Measurements from ENCODE around the gene OR1I1. TPM values are rescaled to one million over a fixed set of nuclear protein-coding genes. Genes with fewer than 3 reads are reported as not detected.
A peak's percentile ranks its signal among the peaks of the same experiment; 100 is the strongest.

Gene OR1I1
- total and polyA plus RNA-seq, 2 donors from 2014 or later: not detected

GRCh38 chr19:15104411-15104810, 22.4 kb downstream of the OR1I1 start:
- H3K36me3 ChIP-seq (ENCODE audit: control insufficient read depth in 2 of 3, insufficient read depth in 3 of 3, low read length in 3 of 3): no peaks in the 10 kb centered on the region
- DNase-seq: no peak
- no peak overlapping the region for H3K9ac ChIP-seq (ENCODE audit: low read length in 3 of 3)
- no peak overlapping the region for H3K4me3 ChIP-seq (ENCODE audit: low read length in 3 of 3)
- peaks cover 0 to 9% (median 0%) of the 10 kb centered on the region in 3 donors for H3K4me1 ChIP-seq (ENCODE audit: control insufficient read depth in 2 of 3, insufficient read depth in 2 of 3, low read depth in 1 of 3, low read length in 3 of 3)
- intact Hi-C loops (cut with DNase I): no loop called here
- TF ChIP-seq, protein P1, sequence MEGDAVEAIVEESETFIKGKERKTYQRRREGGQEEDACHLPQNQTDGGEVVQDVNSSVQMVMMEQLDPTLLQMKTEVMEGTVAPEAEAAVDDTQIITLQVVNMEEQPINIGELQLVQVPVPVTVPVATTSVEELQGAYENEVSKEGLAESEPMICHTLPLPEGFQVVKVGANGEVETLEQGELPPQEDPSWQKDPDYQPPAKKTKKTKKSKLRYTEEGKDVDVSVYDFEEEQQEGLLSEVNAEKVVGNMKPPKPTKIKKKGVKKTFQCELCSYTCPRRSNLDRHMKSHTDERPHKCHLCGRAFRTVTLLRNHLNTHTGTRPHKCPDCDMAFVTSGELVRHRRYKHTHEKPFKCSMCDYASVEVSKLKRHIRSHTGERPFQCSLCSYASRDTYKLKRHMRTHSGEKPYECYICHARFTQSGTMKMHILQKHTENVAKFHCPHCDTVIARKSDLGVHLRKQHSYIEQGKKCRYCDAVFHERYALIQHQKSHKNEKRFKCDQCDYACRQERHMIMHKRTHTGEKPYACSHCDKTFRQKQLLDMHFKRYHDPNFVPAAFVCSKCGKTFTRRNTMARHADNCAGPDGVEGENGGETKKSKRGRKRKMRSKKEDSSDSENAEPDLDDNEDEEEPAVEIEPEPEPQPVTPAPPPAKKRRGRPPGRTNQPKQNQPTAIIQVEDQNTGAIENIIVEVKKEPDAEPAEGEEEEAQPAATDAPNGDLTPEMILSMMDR (IDR thresholded peaks at IDR 0.05; ENCODE audit: borderline replicate concordance, extremely low read depth, insufficient read depth): no peak
- peaks cover 0 to 6% (median 5%) of the 10 kb centered on the region in 3 donors for H3K9me3 ChIP-seq (ENCODE audit: control insufficient read depth in 2 of 3, insufficient read depth in 1 of 3, low read length in 3 of 3)
- no peak overlapping the region for H3K27ac ChIP-seq (ENCODE audit: low read depth in 2 of 2, low read length in 2 of 2)
- FAIRE-seq: no peak
- H3K27me3 ChIP-seq (ENCODE audit: control insufficient read depth, insufficient read depth, low read length): no peaks in the 10 kb centered on the region

DNA sequence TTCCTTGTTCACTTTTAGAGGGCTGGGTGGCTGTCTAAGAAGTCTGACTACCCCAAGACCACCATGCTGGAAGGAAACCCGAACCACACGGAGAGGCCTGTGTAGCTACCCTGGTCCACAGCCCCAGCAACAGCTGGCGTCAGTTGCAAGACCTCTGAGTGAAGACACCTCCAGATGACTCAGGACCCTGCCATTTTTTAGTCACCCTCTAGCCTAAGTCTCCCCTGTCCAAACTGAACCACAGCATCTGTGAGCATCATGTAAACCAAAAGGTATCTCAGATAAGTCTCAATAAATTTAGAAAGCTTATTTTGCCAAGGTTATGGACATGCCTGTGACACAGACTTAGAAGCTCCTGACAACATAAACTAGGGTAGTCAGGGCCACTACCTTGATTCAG, 23.0 kb downstream of the OR1I1 start:
- intact Hi-C loops (cut with DNase I): no loop called here
- Histone ChIP-seq H3K9ac (ENCODE audit: low read length in 3 of 3) (no peak overlapping the region), H3K4me3 (ENCODE audit: low read length in 3 of 3) (no peak overlapping the region), H3K4me1 (ENCODE audit: control insufficient read depth in 2 of 3, insufficient read depth in 2 of 3, low read depth in 1 of 3, low read length in 3 of 3) (peaks cover 0 to 9% (median 0%) of the 10 kb centered on the region in 3 donors), H3K9me3 (ENCODE audit: control insufficient read depth in 2 of 3, insufficient read depth in 1 of 3, low read length in 3 of 3) (peaks cover 0 to 6% (median 5%) of the 10 kb centered on the region in 3 donors), H3K36me3 (ENCODE audit: control insufficient read depth in 2 of 3, insufficient read depth in 3 of 3, low read length in 3 of 3) (no peaks in the 10 kb centered on the region), H3K27ac (ENCODE audit: low read depth in 2 of 2, low read length in 2 of 2) (no peak overlapping the region), H3K27me3 (ENCODE audit: control insufficient read depth, insufficient read depth, low read length) (no peaks in the 10 kb centered on the region)
- DNase-seq (no peak), FAIRE-seq (no peak)
- TF ChIP-seq, protein P1 (IDR thresholded peaks at IDR 0.05; ENCODE audit: borderline replicate concordance, extremely low read depth, insufficient read depth): no peak

DNA sequence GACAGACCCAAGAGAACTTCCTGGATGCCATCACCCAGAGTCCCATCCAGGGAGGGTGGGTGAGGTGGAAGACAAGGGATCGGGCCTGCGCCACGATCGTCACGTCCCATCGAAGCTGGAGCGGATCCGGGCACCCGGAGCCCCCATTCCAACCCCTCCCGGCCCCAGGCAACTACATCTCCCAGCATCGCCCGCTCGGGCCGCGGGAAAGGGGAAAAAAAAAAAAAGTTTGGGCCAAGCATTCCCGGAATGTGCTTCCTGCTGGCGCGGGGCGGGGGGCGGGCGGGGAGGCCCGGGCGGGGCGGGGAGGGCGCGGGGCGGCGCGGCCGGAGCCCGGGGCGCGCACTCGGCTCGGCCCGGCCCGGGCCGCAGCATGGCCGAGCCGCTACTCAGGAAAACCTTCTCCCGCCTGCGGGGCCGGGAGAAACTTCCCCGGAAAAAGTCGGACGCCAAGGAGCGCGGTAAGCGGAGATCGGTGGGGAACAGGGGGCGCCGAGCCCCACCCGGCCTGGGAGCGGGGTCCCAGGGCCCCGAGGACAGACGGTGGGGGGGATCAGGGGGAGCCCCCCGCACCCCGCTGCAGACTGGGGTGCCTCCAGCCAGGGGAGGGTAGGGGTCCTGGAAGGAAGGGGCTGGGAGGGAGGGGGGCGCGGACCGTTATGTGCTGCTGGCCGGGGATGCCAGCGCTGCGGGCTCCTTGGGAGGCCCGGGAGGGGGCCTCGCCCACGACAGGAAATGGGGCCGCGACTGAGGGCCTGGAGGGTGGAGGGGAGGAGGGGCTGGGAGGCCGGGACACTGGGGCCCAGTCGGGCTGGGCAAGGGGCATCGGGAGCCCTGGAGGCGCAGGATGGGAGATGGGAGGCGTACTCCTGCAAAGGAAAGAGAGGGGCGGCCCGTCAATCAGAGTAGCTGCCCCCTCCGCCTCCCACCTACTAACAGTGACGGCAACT, 25.3 kb downstream of the OR1I1 start, which contains the start of gene SYDE1:
TSS of gene SYDE1 (plus strand) at position 341 of the 950 bp plus-strand sequence. CDS start at position 374, 33 bp downstream.
- peaks cover 0 to 9% (median 0%) of the 10 kb centered on the region in 3 donors for H3K4me1 ChIP-seq (ENCODE audit: control insufficient read depth in 2 of 3, insufficient read depth in 2 of 3, low read depth in 1 of 3, low read length in 3 of 3)
- TF ChIP-seq, protein P1 (IDR thresholded peaks at IDR 0.05; ENCODE audit: borderline replicate concordance, extremely low read depth, insufficient read depth): no peak
- H3K27me3 ChIP-seq (ENCODE audit: control insufficient read depth, insufficient read depth, low read length): no peaks in the 10 kb centered on the region
- intact Hi-C loops (cut with DNase I): no loop called here
- peak within 1 kb of the TSS; percentile 81 to 82 for H3K27ac ChIP-seq (ENCODE audit: low read depth in 2 of 2, low read length in 2 of 2)
- peaks cover 0 to 10% (median 5%) of the 10 kb centered on the region in 3 donors for H3K36me3 ChIP-seq (ENCODE audit: control insufficient read depth in 2 of 3, insufficient read depth in 3 of 3, low read length in 3 of 3)
- DNase-seq (peak; percentile 72 to 91 (median 77)), FAIRE-seq (no peak)
- H3K9me3 ChIP-seq (ENCODE audit: control insufficient read depth in 2 of 3, insufficient read depth in 1 of 3, low read length in 3 of 3): peaks cover 0 to 6% (median 5%) of the 10 kb centered on the region in 3 donors
- peak within 1 kb of the TSS; percentile 42 to 92 (median 77) for H3K9ac ChIP-seq (ENCODE audit: low read length in 3 of 3)
- peak within 1 kb of the TSS; percentile 69 to 84 (median 80) for H3K4me3 ChIP-seq (ENCODE audit: low read length in 3 of 3)
